HEK293T (cell line): ENCODE data around the gene HTR2A.

Experiments used
- BHLHE40 ChIP-seq: fragments of 450-650 bp; IDR thresholded peaks from 2 replicates; pipeline ENCODE4 v1.6.1; 2016; ENCODE audit warnings: mild to moderate bottlenecking, moderate library complexity, borderline replicate concordance
- ELF4 ChIP-seq: fragments of 450-650 bp; IDR thresholded peaks from 2 replicates; pipeline ENCODE4 v1.6.1; 2017; ENCODE audit warnings: antibody characterized with exemption
- FOXK2 ChIP-seq: fragments of 450-650 bp; IDR thresholded peaks from 2 replicates; pipeline ENCODE4 v1.6.1; 2016; ENCODE audit warnings: mild to moderate bottlenecking

GRCh38 chr13:46782066-46782465 lies 114.8 kb downstream of the HTR2A start:
- TF ChIP-seq BHLHE40 = no peak
- TF ChIP-seq FOXK2 = no peak
- TF ChIP-seq ELF4 = no peak
